Neuronal stem cell (in vitro differentiated cells): ENCODE measurements around the gene PRKCE.

Experiments
- DNase-seq: peaks from one replicate; pipeline ENCODE4 v3.0.0-alpha.2; 2013; ENCODE audit warnings: low spot score
- H2AFZ ChIP-seq: one replicate; pipeline ENCODE4 v1.6.1; 2013; ENCODE audit warnings: mild to moderate bottlenecking, low read length, inconsistent platforms
- H2AK5ac ChIP-seq: 2 replicates; pipeline ENCODE4 v1.6.1; 2013; ENCODE audit warnings: low read depth, mild to moderate bottlenecking, inconsistent platforms, low read length, moderate library complexity, mixed read lengths
- H2BK120ac ChIP-seq: 2 replicates; pipeline ENCODE4 v1.6.1; 2013; ENCODE audit warnings: low read depth, mild to moderate bottlenecking, inconsistent platforms, low read length, moderate library complexity, mixed read lengths
- H2BK12ac ChIP-seq: one replicate; pipeline ENCODE4 v1.6.1; 2013; ENCODE audit warnings: low read length, inconsistent platforms
- H2BK15ac ChIP-seq: 2 replicates; pipeline ENCODE4 v1.6.1; 2013; ENCODE audit warnings: mild to moderate bottlenecking, low read length, inconsistent platforms, mixed read lengths
- H2BK5ac ChIP-seq: one replicate; pipeline ENCODE4 v1.6.1; 2013; ENCODE audit warnings: inconsistent platforms, mild to moderate bottlenecking, low read length, moderate library complexity
- H3K14ac ChIP-seq: one replicate; pipeline ENCODE4 v1.6.1; 2013; ENCODE audit warnings: low read length, inconsistent platforms
- H3K18ac ChIP-seq: 2 replicates; pipeline ENCODE4 v1.6.1; 2013; ENCODE audit warnings: low read length, inconsistent platforms
- H3K23ac ChIP-seq: 2 replicates; pipeline ENCODE4 v1.6.1; 2013; ENCODE audit warnings: low read depth, mild to moderate bottlenecking, mixed read lengths, low read length, inconsistent platforms; ENCODE audit not compliant: poor library complexity
- H3K27ac ChIP-seq: replicated peaks from 3 replicates; pipeline ENCODE4 v1.5.1; 2013; ENCODE audit warnings: low read length, inconsistent platforms
- H3K27me3 ChIP-seq, 3 experiments: 2 replicates each; pipeline ENCODE4 v1.6.1; 2013; ENCODE audit warnings: low read length in 3 of 3, mild to moderate bottlenecking in 2 of 3, inconsistent platforms in 1 of 3, low read depth in 1 of 3, mixed read lengths in 1 of 3, moderate library complexity in 1 of 3; ENCODE audit not compliant: control insufficient read depth in 3 of 3, insufficient read depth in 3 of 3
- H3K36me3 ChIP-seq, 2 donors: replicated peaks in 1 of 2; 2 replicates each; pipeline ENCODE4 v1.6.1; 2013; ENCODE audit warnings: low read length in 2 of 2; ENCODE audit not compliant: control insufficient read depth in 2 of 2, insufficient read depth in 2 of 2
- H3K4ac ChIP-seq: 2 replicates; pipeline ENCODE4 v1.6.1; 2013; ENCODE audit warnings: inconsistent platforms, mild to moderate bottlenecking, low read length, moderate library complexity
- H3K4me1 ChIP-seq, 2 donors: 1 replicate in 1 of 2; 2 replicates in 1 of 2; pipeline ENCODE4 v1.6.1; 2013; ENCODE audit warnings: low read length in 2 of 2, low read depth in 1 of 2; ENCODE audit not compliant: control insufficient read depth in 2 of 2, insufficient read depth in 1 of 2
- H3K4me2 ChIP-seq: one replicate; pipeline ENCODE4 v1.6.1; 2013; ENCODE audit warnings: mild to moderate bottlenecking, low read length, inconsistent platforms; ENCODE audit not compliant: insufficient read depth, poor library complexity, severe bottlenecking
- H3K4me3 ChIP-seq, 2 donors: 2 replicates each; pipeline ENCODE4 v1.5.1; 2013; ENCODE audit warnings: low read length in 2 of 2, mild to moderate bottlenecking in 2 of 2, inconsistent platforms in 1 of 2, moderate library complexity in 1 of 2
- H3K79me1 ChIP-seq: one replicate; pipeline ENCODE4 v1.6.1; 2013; ENCODE audit warnings: low read depth, mild to moderate bottlenecking, inconsistent platforms, low read length, moderate library complexity
- H3K9ac ChIP-seq: one replicate; pipeline ENCODE4 v1.6.1; 2013; ENCODE audit warnings: mild to moderate bottlenecking, low read depth, low read length, inconsistent platforms; ENCODE audit not compliant: poor library complexity
- H3K9me3 ChIP-seq, 2 donors: replicated peaks in 1 of 2; 2 replicates each; pipeline versions ENCODE3 to v1.6.1; 2013; ENCODE audit warnings: low read length in 2 of 2, mild to moderate bottlenecking in 2 of 2, inconsistent platforms in 1 of 2, low read depth in 1 of 2, mixed read lengths in 1 of 2, moderate library complexity in 1 of 2; ENCODE audit not compliant: control insufficient read depth in 2 of 2, insufficient read depth in 1 of 2
- H4K8ac ChIP-seq: one replicate; pipeline ENCODE4 v1.6.1; 2013; ENCODE audit warnings: low read depth, mild to moderate bottlenecking, inconsistent platforms, low read length, moderate library complexity
- H4K91ac ChIP-seq: one replicate; pipeline ENCODE4 v1.6.1; 2013; ENCODE audit warnings: low read length, low read depth, mild to moderate bottlenecking, inconsistent platforms; ENCODE audit not compliant: poor library complexity
- WGBS, 2 donors: extraction: QIAGEN DNeasy Blood & Tissue Kit; methylation state at CpG; one replicate each; pipeline ENCODE4 v1.1.7; 2013; ENCODE audit warnings: missing lambda C conversion rate in 2 of 2, mixed read lengths in 1 of 2; ENCODE audit not compliant: insufficient read length in 2 of 2, insufficient replicate concordance in 1 of 2; ENCODE audit errors: extremely low coverage in 2 of 2; 5-methylcytosine and 5-hydroxymethylcytosine counted together

Gene PRKCE

DNA sequence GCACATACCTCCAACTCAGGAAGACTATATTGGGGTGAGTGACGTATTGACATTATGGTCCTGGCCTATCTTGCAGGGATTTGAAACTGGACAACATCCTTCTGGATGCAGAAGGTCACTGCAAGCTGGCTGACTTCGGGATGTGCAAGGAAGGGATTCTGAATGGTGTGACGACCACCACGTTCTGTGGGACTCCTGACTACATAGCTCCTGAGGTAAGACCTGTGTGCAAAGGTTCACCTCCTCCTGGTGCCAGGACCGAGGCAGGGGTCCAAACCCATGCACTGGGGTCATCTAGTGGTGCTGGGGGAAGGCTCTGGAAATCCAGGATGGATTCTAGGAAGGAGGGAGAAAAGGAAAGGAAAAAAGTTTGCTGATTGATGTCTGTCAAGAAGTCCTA is 493.5 kb downstream of the PRKCE start:
- H3K14ac ChIP-seq = no peak overlapping the region
- no peak overlapping the region for H3K27ac ChIP-seq
- no peak overlapping the region for H2AK5ac ChIP-seq
- peaks cover 0 to 7% of the 10 kb centered on the region in 2 donors for H3K4me1 ChIP-seq
- no peaks in the 10 kb centered on the region for H3K36me3 ChIP-seq
- DNase-seq = no peak
- no peak overlapping the region for H2BK15ac ChIP-seq
- H3K79me1 ChIP-seq = no peaks in the 10 kb centered on the region
- no peak overlapping the region for H3K9ac ChIP-seq
- H4K8ac ChIP-seq = no peak overlapping the region
- no peaks in the 10 kb centered on the region for H3K9me3 ChIP-seq
- no peak overlapping the region for H3K18ac ChIP-seq
- H3K4me3 ChIP-seq = no peak overlapping the region
- no peak overlapping the region for H3K23ac ChIP-seq
- WGBS, 2 donors = no CpG with 5 or more reads among the region's 5 CpGs
- no peak overlapping the region for H4K91ac ChIP-seq
- H3K27me3 ChIP-seq = no peaks in the 10 kb centered on the region
- no peak overlapping the region for H3K4ac ChIP-seq
- H2BK5ac ChIP-seq = no peak overlapping the region
- H3K4me2 ChIP-seq = no peak overlapping the region
- no peak overlapping the region for H2AFZ ChIP-seq
- no peak overlapping the region for H2BK12ac ChIP-seq
- H2BK120ac ChIP-seq = no peak overlapping the region

DNA sequence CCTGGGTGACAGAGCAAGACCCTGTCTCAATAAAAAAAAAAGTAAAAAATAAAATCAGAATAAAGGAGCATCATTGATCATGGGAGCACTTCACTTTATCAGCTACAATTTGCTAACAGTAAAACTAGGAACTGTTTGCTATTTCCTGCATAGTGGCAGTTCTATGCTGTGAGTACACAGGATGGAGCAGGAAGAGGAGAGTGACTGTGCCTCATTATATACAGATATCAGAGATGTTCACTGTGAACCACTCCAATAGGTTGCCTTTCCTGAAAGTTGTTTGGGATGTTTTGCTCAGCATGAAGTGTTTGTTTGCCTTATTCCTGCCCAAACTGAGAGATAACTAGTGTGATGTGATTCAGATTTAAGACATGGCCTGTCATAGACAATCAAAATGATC is 494.4 kb downstream of the PRKCE start:
- Histone ChIP-seq H2AK5ac (no peak overlapping the region), H2BK15ac (no peak overlapping the region), H3K9ac (no peak overlapping the region), H3K4me2 (no peak overlapping the region), H3K79me1 (no peaks in the 10 kb centered on the region), H2BK12ac (no peak overlapping the region), H4K8ac (no peak overlapping the region), H2BK5ac (no peak overlapping the region), H3K18ac (no peak overlapping the region), H3K27ac (no peak overlapping the region), H3K14ac (no peak overlapping the region), H2BK120ac (no peak overlapping the region), H2AFZ (no peak overlapping the region), H3K27me3 (no peaks in the 10 kb centered on the region), H3K4me3 (no peak overlapping the region), H3K23ac (no peak overlapping the region), H3K9me3 (no peaks in the 10 kb centered on the region), H3K4ac (no peak overlapping the region), H4K91ac (no peak overlapping the region), H3K4me1 (peaks cover 0 to 10% of the 10 kb centered on the region in 2 donors), H3K36me3 (no peaks in the 10 kb centered on the region)
- no peak for DNase-seq

DNA sequence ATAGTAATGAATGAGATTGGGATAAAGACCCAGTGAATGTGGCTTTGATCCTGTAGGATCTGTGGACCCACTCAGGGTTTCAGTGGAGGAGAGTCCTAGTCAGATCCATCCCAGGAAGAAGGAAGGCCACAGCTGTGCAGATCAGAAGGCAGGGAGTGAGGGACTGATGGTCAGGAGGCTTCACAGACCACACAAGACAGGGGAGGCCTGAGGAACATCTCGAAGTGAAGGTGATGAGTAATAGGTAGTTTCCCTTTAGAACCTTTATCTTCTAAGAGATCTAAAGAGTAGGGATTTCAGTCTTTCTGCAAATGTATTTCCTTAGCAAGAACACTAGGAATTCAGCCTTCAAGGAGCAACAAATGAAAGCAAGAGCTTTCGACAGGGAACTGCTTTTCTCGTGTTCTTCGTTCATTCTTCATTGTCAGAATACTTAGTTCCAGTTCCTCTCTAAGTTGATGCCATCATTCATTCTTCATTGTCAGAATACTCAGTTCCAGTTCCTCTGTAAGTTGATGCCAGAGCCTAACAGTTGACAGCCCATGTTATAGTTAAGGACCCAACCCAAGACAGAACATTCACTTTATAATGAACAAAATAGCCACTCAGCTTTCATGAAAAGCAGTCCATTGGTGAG is 495.5 kb downstream of the PRKCE start:
- no peak overlapping the region for H3K4me2 ChIP-seq
- no peaks in the 10 kb centered on the region for H3K9me3 ChIP-seq
- H3K23ac ChIP-seq = no peak overlapping the region
- no peak overlapping the region for H3K4ac ChIP-seq
- DNase-seq = no peak
- H3K27me3 ChIP-seq = no peaks in the 10 kb centered on the region
- no peak overlapping the region for H4K8ac ChIP-seq
- H3K4me1 ChIP-seq = peaks cover 0 to 15% of the 10 kb centered on the region in 2 donors
- no peak overlapping the region for H2BK15ac ChIP-seq
- no peak overlapping the region for H3K4me3 ChIP-seq
- no peak overlapping the region for H2BK5ac ChIP-seq
- no peak overlapping the region for H2BK120ac ChIP-seq
- WGBS, 2 donors = no CpG with 5 or more reads among the region's 4 CpGs
- H3K14ac ChIP-seq = no peak overlapping the region
- H3K9ac ChIP-seq = no peak overlapping the region
- no peak overlapping the region for H2AFZ ChIP-seq
- H2BK12ac ChIP-seq = no peak overlapping the region
- no peak overlapping the region for H4K91ac ChIP-seq
- no peaks in the 10 kb centered on the region for H3K79me1 ChIP-seq
- no peaks in the 10 kb centered on the region for H3K36me3 ChIP-seq
- no peak overlapping the region for H3K18ac ChIP-seq
- H2AK5ac ChIP-seq = no peak overlapping the region
- no peak overlapping the region for H3K27ac ChIP-seq

DNA sequence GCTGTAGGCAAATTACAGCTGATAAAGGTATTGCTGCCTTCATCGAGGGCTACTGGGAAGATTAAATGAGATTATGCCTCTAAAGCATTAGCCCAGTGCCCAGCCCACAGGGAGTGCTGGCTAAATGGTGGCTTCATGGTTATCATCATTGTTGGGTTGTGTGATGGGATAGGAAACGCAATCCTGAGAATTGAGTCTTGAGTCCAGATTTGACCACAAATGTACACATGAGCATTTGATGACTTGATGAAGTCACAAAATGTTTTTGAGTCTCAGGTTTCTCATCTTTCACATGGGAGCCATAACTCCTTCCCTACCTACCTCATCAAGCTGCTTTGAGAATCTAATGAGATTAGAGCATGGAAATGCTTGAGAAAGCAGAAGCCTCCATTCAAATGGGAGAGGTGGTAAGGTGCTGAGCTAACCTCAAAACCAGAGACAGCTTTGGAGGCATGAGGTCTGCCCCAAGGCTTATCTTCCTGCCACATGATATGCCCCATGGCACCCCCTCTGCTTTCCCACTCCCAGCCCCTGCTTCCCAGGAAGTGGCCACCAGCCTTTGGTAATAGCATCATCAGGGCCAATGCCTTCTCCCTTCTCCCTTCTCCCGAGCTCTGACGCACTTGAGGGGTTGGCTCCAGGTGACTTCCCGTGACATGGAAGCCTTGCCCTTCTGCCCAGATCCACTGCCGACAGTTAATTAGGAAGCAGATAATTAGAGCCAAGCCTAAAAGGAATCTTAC is 496.3 kb downstream of the PRKCE start:
- Histone ChIP-seq H3K4me2 (no peak overlapping the region), H3K9me3 (no peaks in the 10 kb centered on the region), H2BK12ac (no peak overlapping the region), H2AFZ (no peak overlapping the region), H2BK5ac (no peak overlapping the region), H3K27ac (no peak overlapping the region), H3K23ac (no peak overlapping the region), H2BK120ac (no peak overlapping the region), H3K4me3 (no peak overlapping the region), H4K91ac (no peak overlapping the region), H3K14ac (no peak overlapping the region), H3K36me3 (no peaks in the 10 kb centered on the region), H3K9ac (no peak overlapping the region), H2BK15ac (no peak overlapping the region), H3K79me1 (no peaks in the 10 kb centered on the region), H3K4me1 (peaks cover 0 to 14% of the 10 kb centered on the region in 2 donors), H2AK5ac (no peak overlapping the region), H4K8ac (no peak overlapping the region), H3K27me3 (no peaks in the 10 kb centered on the region), H3K4ac (no peak overlapping the region), H3K18ac (no peak overlapping the region)
- no CpG with 5 or more reads among the region's 6 CpGs for WGBS, 2 donors
- no peak for DNase-seq
